H1 (cell line): ENCODE measurements around the gene RIMS3. TPM values are rescaled to one million over a fixed set of nuclear protein-coding genes. Genes with fewer than 3 reads are reported as not detected.

Experiments used
- POU5F1 ChIP-seq: IDR thresholded peaks from 2 replicates; pipeline ENCODE4 v1.6.1; 2011; ENCODE audit warnings: low read depth, mild to moderate bottlenecking, low read length, moderate library complexity
- polyA plus RNA-seq, 7 experiments: library from polyadenylated mRNA; depleted of rRNA in 3 of 7; stranded (reverse) in 5 of 7; unstranded in 2 of 7; fragments of >200 nt in 5 of 7; fragments of 200-250 nt in 2 of 7; gene quantifications; 1 replicate in 5 of 7; 2 replicates in 1 of 7; 4 replicates in 1 of 7; pipeline versions ENCODE4 v1.2.1 to v1.2.3, GENCODE V29; 2011 to 2013; ENCODE audit warnings: missing spikeins in 2 of 7, mixed read lengths in 2 of 7
- total RNA-seq: library from RNA; stranded (reverse); fragmentation: NEBNext Ultra II Directional; extraction: Animal tissue kit (Norgen Biotek cat#: 25700); gene quantifications from 2 replicates; pipeline ENCODE4 v1.2.1, GENCODE V29; 2021

The RIMS3 gene
- total and polyA plus RNA-seq, 2 of the 8 experiments (the other 6 are each of a cell fraction or from before 2014, with no cell fraction given): 13.3 to 20.6 TPM

GRCh38 chr1:40691538-40692428 is 26.3 kb upstream of the RIMS3 start, which contains the start of gene NFYC (continued):
- TF ChIP-seq POU5F1: no peak
